GM21390 (cell line): ENCODE measurements around the gene CT47A7.
A peak's percentile ranks its signal among the peaks of the same experiment; 100 is the strongest.
"Not testable (repeated sequence)": the region's sequence is repeated elsewhere in the genome, so short reads cannot be mapped to it uniquely, and the experiment has no call there.

Experiments
- ATAC-seq: cut with Tn5 transposase; IDR thresholded peaks from one replicate; pipeline ENCODE4 v1.9.1; 2021; ENCODE audit not compliant: unreplicated experiment

The CT47A7 gene

GRCh38 chrX:120956500-120956899 lies at the start of gene CT47A7:
Gene CT47A7 (minus strand): TSS chrX:120956600. CDS start chrX:120956345, 255 bp downstream.
- not testable (repeated sequence) for ATAC-seq

- ATAC-seq, result no peak
Measured at GRCh38 chrX:121000589-121000988, 44.2 kb upstream of the CT47A7 start.

- peak; percentile 81 for ATAC-seq
Measured at GRCh38 chrX:120999413-120999812, 43.0 kb upstream of the CT47A7 start.

GRCh38 chrX:120985660-120986059 lies 29.3 kb upstream of the CT47A7 start, which contains the start of gene CT47A1:
Gene CT47A1 (minus strand): TSS chrX:120985760. CDS start chrX:120985529, 231 bp downstream.
- not testable (repeated sequence) for ATAC-seq
